Tibial nerve (tissue), 4 donors: Measurements from ENCODE around the gene KAT2B. TPM values are rescaled to one million over a fixed set of nuclear protein-coding genes. Genes with fewer than 3 reads are reported as not detected.

Experiments used
- DNase-seq, 2 donors: peaks; one replicate each; pipeline ENCODE4 v3.0.0-alpha.2; 2019; ENCODE audit warnings: low spot score in 2 of 2
- H3K27ac ChIP-seq, 4 donors: fragments of 200-600 bp; sonication (generic) in 3 of 4; one replicate each; pipeline ENCODE4 v1.5.1; 2017 to 2019; ENCODE audit warnings: mild to moderate bottlenecking in 1 of 4
- H3K27me3 ChIP-seq, 2 donors: fragments of 200-600 bp; sonication (generic) in 1 of 2; one replicate each; pipeline versions ENCODE4 v1.5.1 to v1.6.0; 2017 to 2019
- H3K36me3 ChIP-seq, 3 donors: fragments of 200-600 bp; sonication (generic); one replicate each; pipeline ENCODE4 v1.5.1; 2018 to 2019
- H3K4me1 ChIP-seq, 4 donors: fragments of 200-600 bp; sonication (generic) in 3 of 4; one replicate each; pipeline ENCODE4 v1.5.1; 2017 to 2019
- H3K4me3 ChIP-seq, 4 donors: fragments of 200-600 bp; sonication (generic) in 3 of 4; one replicate each; pipeline ENCODE4 v1.5.1; 2017 to 2019; ENCODE audit warnings: mild to moderate bottlenecking in 1 of 4, moderate library complexity in 1 of 4
- H3K9me3 ChIP-seq, 4 donors: fragments of 200-600 bp; sonication (generic) in 3 of 4; one replicate each; pipeline ENCODE4 v1.5.1; 2017 to 2019
- EP300 ChIP-seq, 2 donors: sonication (generic); formaldehyde crosslinking; IDR thresholded peaks; one replicate each; pipeline ENCODE4 v1.6.1; 2017; ENCODE audit warnings: antibody characterized with exemption in 2 of 2, mild to moderate bottlenecking in 1 of 2
- POLR2A ChIP-seq, 2 donors: fragments of 450-650 bp; IDR thresholded peaks; one replicate each; pipeline ENCODE4 v1.6.1; 2017; ENCODE audit warnings: antibody characterized with exemption in 2 of 2, mild to moderate bottlenecking in 2 of 2, moderate library complexity in 2 of 2
- WGBS, 2 donors: methylation state at CpG; one replicate each; pipeline ENCODE4 v1.1.5; 2018; 5-methylcytosine and 5-hydroxymethylcytosine counted together
- total RNA-seq, 4 donors: library from RNA; depleted of rRNA; stranded (reverse); fragments of >200 nt; gene quantifications; one replicate each; pipeline ENCODE4 v1.1.0, GENCODE V29; 2016
- TF ChIP-seq, protein P1 (sequence below), 5 experiments: fragments of 200-600 bp in 3 of 5; fragments of 450-650 bp in 2 of 5; sonication (generic) in 3 of 5; IDR thresholded peaks; one replicate each; pipeline ENCODE4 v1.5.1; 2016 to 2019; ENCODE audit warnings: antibody characterized with exemption in 5 of 5, mild to moderate bottlenecking in 3 of 5, moderate library complexity in 2 of 5

Gene KAT2B
- 10 to 100 TPM; 34.5 to 87.2 (median 60.1) TPM for total RNA-seq

DNA sequence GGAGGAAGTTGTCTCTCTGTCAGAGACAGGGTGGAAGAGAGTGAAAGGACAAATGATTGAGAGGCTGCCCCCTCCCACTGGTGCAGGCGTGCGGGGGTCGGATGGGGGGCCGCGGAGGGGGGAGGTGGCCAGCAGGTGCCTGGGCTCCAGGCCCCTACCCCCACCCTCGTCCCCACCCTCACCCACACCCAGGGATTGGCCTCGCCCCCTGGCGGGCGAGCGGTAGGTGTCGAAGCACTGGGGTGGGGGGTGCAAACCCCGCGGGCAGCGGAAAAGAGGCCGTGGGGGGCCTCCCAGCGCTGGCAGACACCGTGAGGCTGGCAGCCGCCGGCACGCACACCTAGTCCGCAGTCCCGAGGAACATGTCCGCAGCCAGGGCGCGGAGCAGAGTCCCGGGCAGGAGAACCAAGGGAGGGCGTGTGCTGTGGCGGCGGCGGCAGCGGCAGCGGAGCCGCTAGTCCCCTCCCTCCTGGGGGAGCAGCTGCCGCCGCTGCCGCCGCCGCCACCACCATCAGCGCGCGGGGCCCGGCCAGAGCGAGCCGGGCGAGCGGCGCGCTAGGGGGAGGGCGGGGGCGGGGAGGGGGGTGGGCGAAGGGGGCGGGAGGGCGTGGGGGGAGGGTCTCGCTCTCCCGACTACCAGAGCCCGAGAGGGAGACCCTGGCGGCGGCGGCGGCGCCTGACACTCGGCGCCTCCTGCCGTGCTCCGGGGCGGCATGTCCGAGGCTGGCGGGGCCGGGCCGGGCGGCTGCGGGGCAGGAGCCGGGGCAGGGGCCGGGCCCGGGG is at the start of gene KAT2B:
KAT2B (plus strand) TSS at position 682 of the 783 bp plus-strand sequence; CDS start at position 714, 32 bp downstream.
- 0% methylated on average over 15 to 31 of the region's 75 CpGs for WGBS, 2 donors
- peak; percentile 63 to 65 for DNase-seq
- Histone ChIP-seq H3K4me3 (peak within 1 kb of the TSS; percentile 84 to 97 (median 88)), H3K27me3 (no peaks in the 10 kb centered on the region), H3K9me3 (no peaks in the 10 kb centered on the region), H3K4me1 (peaks cover 0 to 48% (median 36%) of the 10 kb centered on the region in 4 donors), H3K36me3 (no peaks in the 10 kb centered on the region), H3K27ac (peak within 1 kb of the TSS; percentile 92 to 99 (median 98))
- TF ChIP-seq, protein P1, sequence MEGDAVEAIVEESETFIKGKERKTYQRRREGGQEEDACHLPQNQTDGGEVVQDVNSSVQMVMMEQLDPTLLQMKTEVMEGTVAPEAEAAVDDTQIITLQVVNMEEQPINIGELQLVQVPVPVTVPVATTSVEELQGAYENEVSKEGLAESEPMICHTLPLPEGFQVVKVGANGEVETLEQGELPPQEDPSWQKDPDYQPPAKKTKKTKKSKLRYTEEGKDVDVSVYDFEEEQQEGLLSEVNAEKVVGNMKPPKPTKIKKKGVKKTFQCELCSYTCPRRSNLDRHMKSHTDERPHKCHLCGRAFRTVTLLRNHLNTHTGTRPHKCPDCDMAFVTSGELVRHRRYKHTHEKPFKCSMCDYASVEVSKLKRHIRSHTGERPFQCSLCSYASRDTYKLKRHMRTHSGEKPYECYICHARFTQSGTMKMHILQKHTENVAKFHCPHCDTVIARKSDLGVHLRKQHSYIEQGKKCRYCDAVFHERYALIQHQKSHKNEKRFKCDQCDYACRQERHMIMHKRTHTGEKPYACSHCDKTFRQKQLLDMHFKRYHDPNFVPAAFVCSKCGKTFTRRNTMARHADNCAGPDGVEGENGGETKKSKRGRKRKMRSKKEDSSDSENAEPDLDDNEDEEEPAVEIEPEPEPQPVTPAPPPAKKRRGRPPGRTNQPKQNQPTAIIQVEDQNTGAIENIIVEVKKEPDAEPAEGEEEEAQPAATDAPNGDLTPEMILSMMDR (IDR thresholded peaks at IDR 0.05), result peak; percentile 70 to 85 (median 82)
- TF ChIP-seq EP300 (IDR thresholded peaks at IDR 0.05) (peak in 1 of 2 donors; percentile 89), POLR2A (IDR thresholded peaks at IDR 0.05) (peak; percentile 55 to 59)

DNA sequence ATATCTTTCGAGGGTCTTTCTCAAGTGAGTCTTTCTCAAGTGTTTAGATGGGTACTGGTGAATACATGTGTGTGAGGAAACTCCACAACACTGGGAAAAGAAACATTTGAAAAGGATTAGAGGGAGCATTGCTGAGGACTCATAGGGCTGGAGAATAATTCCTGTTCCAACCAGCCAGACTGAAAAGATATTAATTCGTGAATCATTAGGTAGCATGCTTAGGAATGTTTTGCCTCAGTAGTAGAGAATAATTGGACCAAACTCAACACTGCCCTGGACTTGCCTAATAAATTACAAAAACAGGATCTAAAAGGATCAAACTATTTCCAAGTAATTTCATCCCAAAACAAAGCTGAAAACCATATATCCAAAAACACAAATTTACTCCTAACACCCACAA is 45.5 kb upstream of the KAT2B start:
- H3K4me1 ChIP-seq, result no peaks in the 10 kb centered on the region
- no peak overlapping the region for H3K27ac ChIP-seq
- no peaks in the 10 kb centered on the region for H3K27me3 ChIP-seq
- TF ChIP-seq EP300 (IDR thresholded peaks at IDR 0.05) (no peak), POLR2A (IDR thresholded peaks at IDR 0.05) (no peak)
- TF ChIP-seq, protein P1 (IDR thresholded peaks at IDR 0.05), result no peak
- H3K9me3 ChIP-seq, result no peaks in the 10 kb centered on the region
- no peaks in the 10 kb centered on the region for H3K36me3 ChIP-seq
- H3K4me3 ChIP-seq, result no peak overlapping the region
- WGBS, 2 donors, result 81 to 85% methylated on average over 2 of the region's 2 CpGs
- no peak for DNase-seq

DNA sequence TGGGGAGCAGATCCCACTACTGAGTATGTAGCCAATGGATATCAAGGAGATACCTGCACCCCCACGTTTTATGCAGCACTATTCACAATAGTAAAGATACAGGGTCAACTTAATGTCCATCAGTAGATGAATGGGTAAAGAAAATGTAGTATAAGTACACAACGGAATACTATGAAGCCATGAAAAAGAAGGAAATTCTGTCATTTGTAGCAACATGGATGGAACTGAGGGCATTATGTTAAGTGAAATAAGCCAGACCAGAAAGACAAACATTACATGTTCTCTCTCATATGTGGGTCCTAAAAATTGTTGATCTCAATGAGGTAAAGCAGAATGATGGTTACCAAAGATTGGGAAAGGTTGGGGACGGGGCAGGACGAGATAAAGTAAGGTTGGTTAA is 42.7 kb upstream of the KAT2B start:
- no peaks in the 10 kb centered on the region for H3K27me3 ChIP-seq
- no peak overlapping the region for H3K27ac ChIP-seq
- no peaks in the 10 kb centered on the region for H3K9me3 ChIP-seq
- H3K4me3 ChIP-seq, result no peak overlapping the region
- H3K36me3 ChIP-seq, result no peaks in the 10 kb centered on the region
- TF ChIP-seq, protein P1 (IDR thresholded peaks at IDR 0.05), result no peak
- TF ChIP-seq POLR2A (IDR thresholded peaks at IDR 0.05), result no peak
- no peak for DNase-seq
- no peaks in the 10 kb centered on the region for H3K4me1 ChIP-seq
- WGBS, 2 donors, result 90 to 96% methylated on average over 4 of the region's 4 CpGs

DNA sequence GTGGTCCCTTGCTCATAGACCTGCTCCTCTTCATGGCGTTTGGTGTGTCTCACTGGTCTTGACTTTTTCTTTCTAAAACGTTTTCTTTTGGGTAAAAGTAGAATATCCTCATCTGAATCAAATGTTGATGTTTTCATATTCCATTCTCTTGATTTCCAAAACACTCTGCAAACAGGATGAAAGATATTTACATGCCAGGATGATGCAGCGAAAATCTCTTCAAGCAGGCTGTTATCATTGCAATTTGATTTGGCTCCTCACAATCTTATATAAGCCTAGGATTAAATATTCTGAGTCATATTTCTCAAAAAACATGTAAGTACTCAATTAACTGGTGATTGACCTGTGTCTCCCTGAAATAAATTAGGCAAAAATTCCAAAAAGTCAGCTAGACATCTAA is 38.3 kb upstream of the KAT2B start:
- no peak overlapping the region for H3K27ac ChIP-seq
- H3K4me3 ChIP-seq, result no peak overlapping the region
- 71 to 74% methylated on average over 3 of the region's 3 CpGs for WGBS, 2 donors
- TF ChIP-seq, protein P1 (IDR thresholded peaks at IDR 0.05), result no peak
- TF ChIP-seq POLR2A (IDR thresholded peaks at IDR 0.05), result no peak
- no peak for TF ChIP-seq EP300 (IDR thresholded peaks at IDR 0.05)
- no peaks in the 10 kb centered on the region for H3K9me3 ChIP-seq
- H3K27me3 ChIP-seq, result no peaks in the 10 kb centered on the region
- no peak for DNase-seq
- H3K4me1 ChIP-seq, result no peaks in the 10 kb centered on the region
- H3K36me3 ChIP-seq, result no peaks in the 10 kb centered on the region

DNA sequence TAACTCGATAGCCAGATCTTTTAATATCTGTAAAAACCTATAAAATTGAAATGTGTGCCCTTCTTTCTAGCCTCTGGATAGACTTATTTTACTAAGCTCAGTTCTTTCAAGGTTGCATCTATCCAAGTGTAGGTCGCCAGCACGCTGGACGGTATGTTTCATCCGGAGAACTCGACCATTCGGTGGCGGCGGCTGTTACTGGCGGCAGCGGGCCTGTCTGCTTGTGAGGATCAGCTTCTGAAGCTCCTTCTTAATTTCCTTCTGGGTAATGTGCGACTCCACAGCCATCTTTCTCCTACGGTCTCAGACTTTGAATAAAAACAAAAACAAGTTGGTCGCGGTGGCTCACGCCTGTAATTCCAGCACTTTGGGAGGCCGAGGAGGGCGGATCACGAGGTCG is 32.3 kb upstream of the KAT2B start:
- H3K27ac ChIP-seq, result no peak overlapping the region
- 97 to 98% methylated on average over 20 of the region's 20 CpGs for WGBS, 2 donors
- TF ChIP-seq, protein P1 (IDR thresholded peaks at IDR 0.05), result no peak
- TF ChIP-seq EP300 (IDR thresholded peaks at IDR 0.05) (no peak), POLR2A (IDR thresholded peaks at IDR 0.05) (no peak)

More for the DNA sequence above, 32.3 kb upstream of the KAT2B start:
- Histone ChIP-seq H3K27me3 (no peaks in the 10 kb centered on the region), H3K9me3 (no peaks in the 10 kb centered on the region), H3K4me1 (no peaks in the 10 kb centered on the region), H3K36me3 (no peaks in the 10 kb centered on the region), H3K4me3 (no peak overlapping the region)
- no peak for DNase-seq
